Activated T-helper 1 cell treated with Interleukin-2 at 50 U/mL for 16 hours (primary cell): Measurements from ENCODE around the gene ELMOD1.
"Not testable (repeated sequence)": the region's sequence is repeated elsewhere in the genome, so short reads cannot be mapped to it uniquely, and the experiment has no call there.

ENCODE experiments used
- DNase-seq: peaks from one replicate; pipeline ENCODE4 v3.0.0-alpha.2; 2020; ENCODE audit warnings: low read depth

ELMOD1 gene

DNA sequence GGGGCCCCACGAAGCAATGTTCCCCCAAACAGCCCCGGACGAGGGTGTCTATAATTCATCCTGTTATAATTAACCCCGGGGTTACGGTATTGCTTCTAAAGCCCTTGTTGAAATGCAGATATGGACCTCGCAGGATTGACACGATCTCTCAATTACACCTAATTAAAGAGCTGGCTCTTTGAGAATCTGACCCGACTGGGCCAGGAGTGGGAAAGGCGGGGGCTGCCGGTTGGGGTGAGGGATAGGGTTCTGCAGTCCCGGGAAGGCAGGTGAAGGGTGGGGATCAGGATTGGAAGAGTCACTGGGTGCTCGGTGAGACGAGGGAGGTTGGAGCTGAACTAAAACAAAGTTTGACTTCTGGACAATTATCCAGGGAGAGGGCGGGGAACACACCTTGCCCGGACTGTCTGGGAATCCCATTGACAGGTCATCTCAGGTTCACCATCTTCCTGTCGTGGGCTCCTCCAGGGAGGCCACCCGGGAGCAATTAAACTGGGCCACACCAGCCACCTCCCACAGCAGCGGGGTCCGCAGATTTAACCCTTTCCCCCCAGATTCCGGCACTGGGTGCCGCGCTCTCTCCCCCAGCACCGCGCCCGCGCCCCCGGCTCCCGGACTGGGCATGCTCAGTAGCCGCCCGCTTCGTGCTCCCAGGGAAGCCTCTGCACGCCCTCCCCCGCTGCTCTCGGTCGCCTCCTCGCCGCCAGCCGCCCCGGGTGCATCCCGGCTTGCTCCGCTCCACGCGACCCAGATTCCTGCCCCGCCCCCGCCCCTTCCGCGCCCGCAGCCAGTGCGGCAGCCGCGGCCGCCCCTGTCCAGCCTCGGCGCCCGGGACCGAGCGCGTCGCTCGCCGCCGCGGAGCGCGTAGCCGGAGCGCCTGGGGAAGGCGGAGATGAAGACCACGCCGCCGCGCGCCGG lies at the start of gene ELMOD1:
TSS of gene ELMOD1 (plus strand) at position 688 of the 918 bp plus-strand sequence. CDS start 27,043 bp downstream, outside the sequence.
- DNase-seq = no peak

DNA sequence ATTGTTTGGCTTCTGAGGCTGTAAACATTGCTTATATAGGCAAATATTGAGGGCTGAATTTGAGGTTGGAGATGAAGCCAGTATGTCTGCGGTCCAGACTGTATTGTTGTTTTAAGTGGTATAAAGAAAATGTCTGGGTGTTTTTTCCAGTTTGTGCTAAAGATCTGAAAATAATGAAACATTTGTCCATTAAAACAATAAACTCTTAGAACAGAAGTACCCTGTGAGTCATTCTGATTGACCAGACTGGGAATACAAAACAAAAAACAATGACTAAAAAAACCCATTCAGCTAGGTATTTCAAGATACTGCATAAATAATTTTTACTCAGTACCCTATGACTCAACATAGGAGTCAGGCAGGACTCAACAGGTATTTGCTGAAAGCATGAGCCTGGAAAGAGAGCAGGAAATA lies 45.8 kb upstream of the ELMOD1 start:
- no peak for DNase-seq

DNA sequence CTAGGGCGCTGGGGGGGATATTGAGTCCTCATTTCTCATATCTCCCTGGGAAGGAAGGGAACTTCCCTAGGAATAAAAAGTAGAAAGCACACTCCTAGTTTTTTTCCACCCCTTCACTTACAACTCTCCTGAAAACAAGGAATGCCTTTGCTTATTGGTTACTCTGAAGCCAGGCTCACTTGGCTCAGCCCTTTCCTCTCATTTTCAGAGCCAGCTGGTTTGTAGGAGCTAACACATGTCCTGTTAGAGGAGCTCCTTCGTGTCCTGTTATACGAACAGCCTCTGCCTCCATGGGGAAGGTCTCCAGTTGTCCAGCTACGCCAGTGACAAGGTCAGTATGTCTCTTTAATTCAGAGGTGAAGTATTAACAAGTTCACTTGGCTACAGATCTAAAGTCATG lies 43.0 kb upstream of the ELMOD1 start:
- no peak for DNase-seq

DNA sequence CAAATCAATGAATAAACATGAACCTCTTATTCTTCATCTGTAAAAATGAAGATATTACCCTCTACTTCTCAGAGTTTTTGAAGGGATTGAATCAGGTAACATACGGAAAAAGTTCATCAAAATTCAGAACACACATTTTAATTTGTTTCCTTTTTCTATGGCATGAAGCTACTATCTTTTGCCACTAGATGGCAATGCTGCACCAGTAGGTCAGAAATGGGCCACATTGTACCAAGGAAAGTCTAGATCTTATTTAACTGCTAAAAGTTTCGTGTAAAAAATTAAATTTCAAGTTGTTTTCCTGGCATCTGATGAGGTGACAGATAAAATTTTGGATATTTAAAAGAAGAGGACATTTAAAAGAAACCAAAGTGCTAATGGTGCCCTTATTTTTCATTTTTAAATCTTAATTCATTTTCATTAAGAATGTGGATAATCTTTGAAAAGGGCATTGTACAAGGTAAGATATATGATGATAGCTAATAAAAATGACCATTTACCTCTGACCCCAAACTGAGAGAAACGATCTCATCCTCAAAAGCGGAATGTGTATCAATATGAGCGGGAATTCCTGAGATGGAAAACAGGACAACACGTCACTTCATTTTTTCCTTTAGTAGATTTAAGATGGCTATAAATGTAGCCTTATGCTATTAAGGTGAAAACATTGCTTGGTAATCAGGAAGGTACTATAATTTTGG lies 41.5 kb upstream of the ELMOD1 start:
- no peak for DNase-seq

DNA sequence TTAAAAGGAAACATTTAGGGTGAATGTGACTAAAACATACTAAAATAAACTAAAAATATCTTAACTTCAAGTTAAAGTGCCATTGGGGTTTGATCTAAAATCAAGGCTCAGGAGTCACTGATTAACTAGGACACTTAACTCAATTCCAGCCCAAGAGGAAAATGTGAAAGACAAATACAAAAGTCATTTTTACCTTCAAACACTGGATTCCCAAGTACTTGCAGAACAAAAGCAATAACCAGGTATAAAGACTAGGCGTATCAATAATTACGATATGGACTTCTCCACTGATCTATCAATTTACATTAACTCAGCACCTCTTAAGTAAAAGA lies 41.0 kb upstream of the ELMOD1 start:
- no peak for DNase-seq

DNA sequence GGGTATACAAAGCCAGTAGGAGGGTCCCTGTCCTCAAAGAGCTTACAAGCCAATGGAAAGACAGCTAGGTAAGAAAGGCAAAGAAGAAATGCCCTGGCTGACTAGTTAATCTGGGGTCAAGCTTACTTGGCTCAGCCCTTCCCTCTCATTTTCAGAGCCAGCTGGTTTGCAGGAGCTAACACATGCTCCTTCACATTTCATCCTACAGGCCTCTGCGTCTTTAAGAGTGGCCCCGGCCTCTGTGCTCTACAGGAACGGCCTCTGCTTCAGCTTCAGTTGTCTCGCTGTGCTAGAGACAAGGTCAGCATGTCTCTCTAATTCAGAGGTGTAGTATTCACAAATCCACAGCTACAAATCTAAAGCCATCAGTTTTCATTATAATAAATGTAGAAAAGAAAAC lies 40.6 kb upstream of the ELMOD1 start:
- DNase-seq = no peak

DNA sequence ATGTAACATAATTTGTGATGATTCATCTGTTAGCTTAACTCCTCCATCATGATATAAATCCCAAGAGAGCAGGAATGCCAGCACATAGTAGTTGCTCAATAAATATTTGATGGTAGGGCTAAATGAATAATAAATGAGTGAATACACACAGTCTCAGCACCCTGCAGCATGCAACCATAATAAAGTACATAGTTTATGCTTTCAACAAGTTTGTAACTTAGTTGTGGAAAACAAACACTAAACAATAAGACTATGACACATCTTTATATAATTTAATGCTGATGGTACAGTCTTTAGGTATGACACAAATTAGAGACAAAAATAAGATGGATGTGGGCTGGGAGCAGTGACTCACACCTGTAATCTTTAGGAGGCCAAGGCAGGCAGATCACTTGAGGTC lies 29.3 kb upstream of the ELMOD1 start:
- DNase-seq = no peak

DNA sequence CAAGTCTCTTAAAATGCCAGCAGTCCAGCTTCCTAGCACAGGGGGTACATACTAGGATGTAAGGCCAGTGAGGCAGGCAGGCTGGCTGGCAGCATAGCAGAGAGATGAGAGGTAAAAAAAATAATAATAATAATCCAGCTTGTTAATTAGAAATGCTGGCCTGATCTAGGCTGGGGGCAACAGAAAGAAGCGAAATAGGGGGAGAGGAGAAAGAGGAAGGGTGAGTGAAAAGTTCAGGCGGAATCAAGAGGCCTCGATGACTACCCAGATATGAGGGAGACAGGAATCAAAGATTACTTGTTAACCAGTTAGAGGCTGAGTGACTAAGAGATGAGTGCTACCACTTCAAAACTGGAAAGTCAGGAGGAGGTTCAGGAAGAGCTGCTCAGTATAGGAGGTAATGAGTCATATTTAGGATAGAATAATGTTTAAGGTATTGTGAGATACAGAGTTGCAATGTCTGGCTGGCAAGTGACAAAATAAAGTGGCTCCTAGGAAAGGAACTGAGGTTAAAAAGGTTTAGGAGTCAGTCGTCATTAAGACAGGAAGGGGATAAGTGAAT lies 28.2 kb upstream of the ELMOD1 start:
- DNase-seq = no peak

DNA sequence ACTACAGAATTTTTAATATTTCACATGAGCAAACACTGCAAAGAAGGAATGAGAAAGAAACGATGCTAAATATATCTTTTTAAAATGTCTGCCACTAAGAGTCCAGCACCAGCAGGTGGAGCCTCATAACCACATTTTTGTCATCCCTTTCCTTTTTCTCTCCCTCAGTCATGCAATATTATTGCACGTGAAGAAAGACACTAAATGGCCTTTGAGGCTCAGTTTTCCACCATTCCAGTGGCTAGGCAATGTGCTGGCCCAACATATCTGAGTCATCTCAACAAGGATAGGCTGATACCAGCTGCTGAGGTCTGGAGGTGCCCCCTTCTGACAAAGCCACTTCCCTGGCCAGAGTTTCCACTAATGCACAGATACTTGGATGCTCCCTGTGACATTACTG lies 27.2 kb upstream of the ELMOD1 start:
- DNase-seq = no peak

DNA sequence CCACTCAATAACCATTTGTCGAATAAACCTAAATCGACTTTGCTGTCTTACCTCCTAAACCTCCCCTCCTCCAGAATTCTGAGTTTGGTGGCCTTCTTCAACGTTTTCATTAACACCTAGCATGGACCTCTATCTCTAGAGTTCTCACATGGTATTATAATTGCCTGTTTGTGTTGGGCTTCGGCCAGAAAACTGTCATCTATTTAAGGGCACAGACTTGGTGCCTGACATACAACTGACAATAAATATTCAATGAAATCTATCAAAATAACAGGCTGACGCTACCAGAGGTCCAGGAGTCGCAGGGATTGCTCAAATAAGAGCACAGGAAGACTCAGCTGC lies 26.1 kb upstream of the ELMOD1 start:
- DNase-seq = no peak

DNA sequence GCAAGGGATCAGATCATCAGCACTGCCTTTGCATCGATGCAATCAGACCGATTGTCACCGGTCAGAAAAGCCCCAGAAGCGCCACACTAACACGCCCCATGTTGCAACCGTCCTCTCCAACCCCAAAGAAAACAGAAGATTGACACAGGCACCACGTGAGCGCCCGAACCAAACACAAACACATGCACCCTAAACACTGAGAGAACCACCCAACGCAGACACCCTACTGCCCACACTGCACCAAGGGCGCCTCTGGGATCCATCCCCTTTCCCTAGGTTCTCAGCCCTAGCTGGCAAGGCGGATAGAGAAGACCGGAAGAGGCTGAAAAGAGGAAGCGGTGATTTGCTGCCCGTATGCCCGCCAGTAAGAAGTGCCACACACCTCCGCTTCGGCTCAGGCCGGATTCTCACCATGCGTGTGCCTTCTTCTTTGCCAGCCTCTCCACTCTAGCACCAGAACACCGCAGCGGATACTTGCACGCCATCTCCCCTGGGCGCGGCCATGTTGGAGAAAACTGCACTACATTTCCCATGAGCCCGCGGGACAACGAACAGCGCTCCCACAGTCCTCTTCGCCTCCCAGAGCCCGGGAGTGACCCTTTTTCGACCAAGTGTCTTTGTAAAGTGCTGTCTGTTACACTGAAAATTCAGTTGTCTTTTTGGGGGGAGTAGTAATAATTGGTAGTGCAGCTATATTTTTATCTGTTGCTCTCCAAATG lies 25.6 kb upstream of the ELMOD1 start, which contains the start of gene ALKBH8:
TSS of gene ALKBH8 (minus strand) at position 517 of the 719 bp plus-strand sequence. CDS start 4,842 bp downstream, outside the sequence.
- DNase-seq = peak; percentile 62

DNA sequence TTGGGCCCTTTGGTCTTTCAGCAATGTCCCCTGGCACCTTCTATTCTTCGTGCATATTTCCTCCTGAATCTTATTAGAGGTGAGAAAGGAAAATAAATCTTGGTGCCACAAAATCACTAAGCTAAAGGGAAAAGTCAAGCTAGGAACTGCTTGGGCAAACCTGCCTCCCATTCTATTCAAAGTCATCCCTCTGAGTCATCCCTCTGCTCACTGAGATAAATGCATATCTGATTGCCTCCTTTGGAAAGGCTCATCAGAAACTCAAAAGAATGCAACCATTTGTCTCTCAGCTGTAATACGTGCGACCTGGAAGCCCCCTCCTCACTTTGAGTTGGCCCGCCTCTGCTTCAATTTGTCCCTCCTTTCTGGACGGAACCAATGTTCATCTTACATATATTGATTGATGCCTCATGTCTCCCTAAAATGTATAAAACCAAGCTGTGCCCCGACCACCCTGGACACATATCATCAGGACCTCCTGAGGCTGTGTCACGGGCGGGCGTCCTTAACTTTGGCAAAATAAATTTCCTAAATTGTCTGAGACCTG lies 24.9 kb upstream of the ELMOD1 start:
- not testable (repeated sequence) for DNase-seq

DNA sequence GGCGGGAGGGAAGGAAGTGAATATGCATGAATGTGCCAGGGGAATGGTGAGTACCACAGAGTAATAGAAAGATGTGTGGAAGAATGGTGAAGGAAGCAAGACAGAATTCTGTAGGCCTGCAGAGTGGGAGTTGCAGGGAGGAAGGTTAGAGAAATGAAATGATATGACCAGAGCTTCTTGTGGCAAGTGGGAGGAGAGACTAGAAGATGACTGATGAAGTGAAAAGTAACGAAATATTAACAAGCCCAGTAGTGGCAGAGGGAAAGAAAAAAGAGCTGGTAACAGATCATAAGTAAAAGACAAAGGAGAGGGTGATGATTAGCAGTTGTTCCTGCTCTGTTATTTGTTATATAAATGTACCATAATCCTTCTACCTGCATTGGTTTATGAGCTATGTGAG lies 24.4 kb upstream of the ELMOD1 start:
- no peak for DNase-seq

DNA sequence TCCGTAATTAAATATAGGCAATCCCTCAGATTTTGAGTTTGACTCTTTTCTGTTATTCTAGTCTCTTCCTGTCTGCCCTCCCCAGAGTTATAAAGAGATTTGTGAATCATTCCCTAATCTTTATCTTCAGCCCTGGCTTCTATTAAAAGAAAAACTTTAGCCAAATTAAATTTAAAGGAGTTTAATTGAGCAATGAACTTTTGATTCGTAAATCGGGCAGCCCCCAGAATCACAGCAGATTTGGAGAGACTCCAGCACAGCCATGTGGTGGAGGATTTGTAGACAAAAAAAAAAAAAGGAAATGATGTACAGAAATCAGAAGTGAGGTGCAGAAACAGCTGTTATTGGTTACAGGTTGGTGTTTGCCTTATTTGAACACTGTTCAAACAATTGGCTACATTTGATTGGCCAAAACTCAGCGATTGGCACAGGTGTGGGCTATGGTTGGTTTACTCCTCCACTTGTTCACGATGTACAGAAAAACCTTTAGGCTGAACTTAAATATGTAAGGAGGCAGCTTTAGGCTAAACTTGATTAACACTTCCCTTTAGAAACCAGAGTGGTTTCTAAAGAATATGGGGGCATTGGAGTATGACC lies 23.1 kb upstream of the ELMOD1 start:
- DNase-seq = no peak

DNA sequence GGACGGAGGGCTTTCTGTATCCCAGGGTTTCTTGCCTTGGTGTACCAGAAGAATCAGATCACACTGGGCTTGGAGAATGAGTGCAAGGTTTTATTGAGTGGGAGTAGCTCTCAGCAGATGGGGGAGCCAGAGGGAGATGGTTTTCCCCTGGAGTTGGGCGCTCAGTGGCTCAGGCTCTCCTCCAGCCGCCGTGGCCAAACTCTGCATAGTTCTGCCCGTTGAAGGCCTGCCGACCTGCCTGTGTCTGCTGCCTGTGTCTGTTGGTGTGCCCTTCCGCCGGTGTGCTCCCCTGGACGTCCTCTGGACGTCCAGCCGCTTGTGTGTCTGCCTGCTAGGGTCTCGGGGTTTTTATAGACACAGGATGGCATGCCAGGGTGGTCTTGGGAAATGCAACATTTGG lies 20.9 kb upstream of the ELMOD1 start:
- no peak for DNase-seq

DNA sequence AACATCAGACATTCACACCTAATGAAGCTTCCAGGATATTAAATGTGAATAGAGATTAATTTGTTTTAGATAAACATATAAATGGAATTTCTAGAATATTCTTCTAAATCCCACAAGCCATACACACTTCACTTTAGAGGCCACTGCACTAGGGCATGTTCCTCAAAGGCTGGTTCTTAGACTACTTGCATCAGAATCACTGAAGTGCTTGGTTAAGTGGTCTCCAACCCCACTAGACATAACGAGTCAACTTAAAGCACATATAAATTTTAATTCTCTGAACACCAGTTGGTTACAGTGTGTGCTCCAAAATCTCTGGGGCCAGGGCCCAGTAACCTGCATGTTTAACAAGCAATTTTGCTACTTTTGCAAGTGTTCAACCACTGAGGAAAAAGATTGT lies 17.5 kb upstream of the ELMOD1 start:
- DNase-seq = no peak

DNA sequence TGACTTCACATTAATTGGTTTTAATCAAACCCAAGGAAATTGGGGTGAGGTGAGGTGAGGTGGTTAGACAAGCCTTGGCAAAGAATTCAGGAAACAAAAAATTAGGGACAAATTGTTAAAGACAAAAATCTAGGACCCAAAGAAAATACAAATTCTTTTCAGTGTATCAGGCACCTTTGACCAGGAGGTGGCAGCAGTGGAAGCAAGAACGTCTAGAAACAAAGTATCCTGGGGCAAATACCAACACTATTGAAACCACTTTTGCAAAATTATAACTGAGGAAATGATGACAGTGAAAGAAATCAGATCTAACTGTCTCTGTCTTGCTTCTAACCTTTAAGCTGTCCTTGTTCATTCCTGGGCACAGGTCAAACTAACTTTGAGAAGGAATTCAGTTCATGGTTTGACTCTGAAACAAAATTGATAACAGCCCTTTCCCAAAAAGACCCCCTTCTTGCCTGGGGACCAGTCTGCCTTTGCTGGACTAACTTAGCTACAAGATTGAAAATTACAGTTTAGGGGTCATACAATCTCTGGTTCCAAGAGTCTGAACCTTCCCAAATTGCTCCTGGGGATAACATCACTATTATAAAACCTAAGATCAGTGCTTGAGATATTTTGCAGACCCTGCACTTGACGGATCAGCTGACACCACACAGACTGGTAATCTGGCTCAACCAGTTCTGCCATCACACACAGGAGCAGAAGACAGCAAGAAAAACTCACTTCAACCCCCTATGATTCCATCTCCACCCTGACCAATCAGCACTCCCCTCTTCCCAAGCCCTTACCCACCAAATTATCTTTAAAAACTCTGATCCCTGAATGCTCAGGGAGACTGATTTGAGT lies 14.2 kb upstream of the ELMOD1 start:
- not testable (repeated sequence) for DNase-seq

DNA sequence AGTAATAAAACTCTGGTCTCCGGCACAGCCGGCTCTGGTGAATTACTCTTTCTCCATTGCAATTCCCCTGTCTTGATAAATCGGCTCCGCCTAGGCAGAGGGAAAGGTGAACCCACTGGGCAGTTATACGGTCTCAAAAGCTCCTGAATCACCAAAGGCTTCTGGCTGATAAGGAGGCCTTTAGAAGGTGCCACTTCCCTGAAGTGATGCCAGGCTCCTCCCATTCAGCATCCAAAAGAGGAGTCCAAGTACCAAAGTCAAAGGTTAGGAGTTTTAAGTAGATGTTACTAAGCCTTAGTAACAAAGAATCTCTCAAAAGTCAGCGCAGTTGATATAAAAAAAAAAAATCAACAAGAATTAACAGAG lies 13.6 kb upstream of the ELMOD1 start:
- no peak for DNase-seq

DNA sequence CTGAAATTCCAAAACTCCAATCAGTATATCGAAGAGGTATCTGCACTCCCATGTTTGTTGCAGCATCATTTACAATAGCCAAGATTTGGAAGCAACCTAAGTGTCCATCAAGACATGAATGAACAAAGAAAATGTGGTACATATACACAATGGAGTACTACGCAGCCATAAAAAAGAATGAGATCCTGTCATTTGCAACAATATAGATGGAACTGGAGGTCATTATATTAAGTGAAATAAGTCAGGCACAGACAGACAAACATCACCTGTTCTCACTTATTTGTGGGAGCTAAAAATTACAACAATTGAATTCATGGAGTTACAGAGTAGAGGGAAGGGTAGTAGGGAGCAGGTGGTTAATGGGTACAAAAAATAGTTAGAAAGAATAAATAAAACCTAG lies 11.8 kb upstream of the ELMOD1 start:
- not testable (repeated sequence) for DNase-seq

DNA sequence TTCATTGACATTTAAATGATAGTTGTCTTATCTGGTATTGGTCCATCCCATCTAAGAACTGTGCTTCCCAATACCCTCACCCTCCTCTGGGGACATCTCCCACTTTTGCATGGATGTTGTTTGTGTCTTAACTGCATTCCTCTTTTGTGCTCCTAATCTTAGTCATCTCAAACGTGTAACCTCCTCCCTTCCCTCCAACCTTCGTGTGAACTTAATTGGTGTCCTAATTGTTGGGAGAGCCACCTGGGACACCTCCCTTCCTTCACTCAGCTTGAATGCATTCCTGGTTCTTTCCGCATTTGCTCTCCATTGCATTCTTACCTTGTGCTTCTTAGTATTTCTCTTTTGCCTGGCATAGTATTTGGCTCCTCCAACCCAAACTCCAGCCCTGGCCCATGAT lies 9.8 kb upstream of the ELMOD1 start:
- no peak for DNase-seq

DNA sequence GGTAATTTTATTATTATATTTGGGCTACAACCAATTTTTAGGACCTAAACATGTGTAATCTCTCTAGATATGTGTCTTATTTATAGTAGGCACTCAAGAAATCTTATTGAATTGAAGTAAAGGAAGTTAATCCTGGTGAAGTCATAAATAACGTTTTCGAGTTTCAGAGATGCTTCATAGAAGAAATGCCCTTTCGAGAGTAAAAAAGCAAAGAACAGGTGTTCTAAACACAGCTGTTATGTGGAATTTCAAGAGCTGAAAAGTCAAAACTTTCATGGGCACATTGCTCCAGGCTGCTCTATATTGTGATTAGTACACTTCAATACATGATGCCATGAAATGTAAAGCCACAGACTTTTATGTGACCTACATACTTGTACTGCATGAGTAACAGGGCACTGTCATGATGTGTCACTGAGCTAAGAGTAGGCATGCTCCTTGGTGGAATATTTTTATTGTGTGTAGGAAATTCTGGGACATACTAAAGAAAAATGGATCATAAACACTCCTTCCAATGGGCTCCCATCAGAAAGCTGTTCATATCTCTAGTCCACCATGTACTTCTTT lies 7.2 kb upstream of the ELMOD1 start:
- no peak for DNase-seq
